Motor neuron (in vitro differentiated cells): ENCODE results near the gene VMP1. TPM values are rescaled to one million over a fixed set of nuclear protein-coding genes. Genes with fewer than 3 reads are reported as not detected.
A peak's percentile ranks its signal among the peaks of the same experiment; 100 is the strongest.
"Not testable (repeated sequence)": the region's sequence is repeated elsewhere in the genome, so short reads cannot be mapped to it uniquely, and the experiment has no call there.

Experiments
- ATAC-seq, 8 experiments: fragments of 200-7000 bp; cut with Tn5 transposase; replicated peaks in 6 of 8; 2 replicates each; pipeline ENCODE4 v1.8.0; 2021; ENCODE audit warnings: mild to moderate bottlenecking in 8 of 8, moderate library complexity in 8 of 8
- H3K27ac ChIP-seq, 2 donors: fragments of 250-450 bp; sonication (Bioruptor Pico); 2 replicates each; pipeline ENCODE4 v1.9.0; 2021; ENCODE audit warnings: antibody characterized with exemption in 2 of 2, mild to moderate bottlenecking in 2 of 2, moderate library complexity in 1 of 2
- H3K4me1 ChIP-seq, 2 donors: fragments of 250-450 bp; sonication (Bioruptor Pico); replicated peaks in 1 of 2; 2 replicates each; pipeline ENCODE4 v1.6.1; 2021; ENCODE audit warnings: antibody characterized with exemption in 2 of 2, mild to moderate bottlenecking in 2 of 2, moderate library complexity in 1 of 2
- H3K4me3 ChIP-seq, 5 donors: fragments of 250-450 bp; sonication (Bioruptor Pico); 2 replicates each; pipeline ENCODE4 v1.9.0; 2021; ENCODE audit warnings: antibody characterized with exemption in 5 of 5, mild to moderate bottlenecking in 5 of 5, moderate library complexity in 4 of 5
- WGBS, 10 experiments: fragments of 450-650 bp; shearing (Covaris generic); methylation state at CpG; one replicate each; pipeline ENCODE4 v1.0.0; 2022; 5-methylcytosine and 5-hydroxymethylcytosine counted together
- in situ Hi-C, 9 experiments: fragments of 400-800 bp; cut with MboI; loops; one replicate each; pipeline ENCODE4 v1.15.0; 2021; ENCODE audit warnings: low sequenced_read_pairs in 9 of 9, low pct_unique_long_range_greater_than_20kb in 2 of 9; ENCODE audit not compliant: unreplicated experiment in 9 of 9
- total RNA-seq, 8 experiments: library from RNA; unstranded; fragments of 300-600 nt; gene quantifications; 2 replicates each; pipeline versions ENCODE4 v1.2.3 to v1.2.4, GENCODE V29; 2022

Gene VMP1
- total RNA-seq, 8 experiments from 2014 or later, result 48.1 to 302 (median 110) TPM

GRCh38 chr17:59844884-59845594, 137.6 kb downstream of the VMP1 start:
- peak in 1 of 8 experiments; percentile 1 for ATAC-seq
- no peak overlapping the region for H3K27ac ChIP-seq

DNA sequence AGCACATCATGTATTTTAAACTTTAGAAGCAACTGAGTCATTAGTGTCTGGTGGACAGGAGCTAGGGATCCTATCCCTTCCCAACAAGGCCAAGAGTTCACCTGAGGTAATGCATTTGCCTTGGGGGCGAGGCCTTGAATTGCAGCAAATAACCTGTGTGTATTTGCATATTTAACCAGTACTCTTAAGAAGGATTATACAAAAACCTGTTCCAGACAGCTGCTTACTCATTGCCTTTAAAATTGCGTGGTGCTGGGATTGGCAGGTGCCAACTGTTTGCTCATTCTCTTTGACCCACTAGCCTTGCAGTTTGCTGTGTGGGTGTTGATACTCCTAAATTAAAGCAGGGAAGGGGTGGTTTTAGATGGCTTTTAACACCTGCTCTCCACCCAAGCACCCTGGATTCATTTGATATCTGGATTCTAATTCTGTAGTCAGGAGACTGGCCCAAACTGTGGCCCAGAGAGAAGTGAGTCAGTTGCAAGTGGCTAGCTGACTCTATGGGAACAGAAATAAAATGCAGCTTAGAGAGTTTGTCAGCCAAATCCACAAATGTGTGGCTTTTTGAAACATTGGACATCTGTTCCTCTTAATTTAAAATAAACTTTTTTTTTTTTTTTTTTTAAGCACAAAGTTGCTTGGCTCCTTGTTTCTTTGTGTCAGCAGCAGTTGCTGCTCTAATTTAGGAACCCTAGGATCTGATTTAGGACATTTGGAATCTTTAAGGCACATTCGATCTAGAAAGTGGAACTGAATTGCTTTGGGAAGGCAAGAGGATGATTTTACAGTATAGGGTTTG, 138.3 kb downstream of the VMP1 start:
- ATAC-seq, result peak in 5 of 8 experiments; percentile 1 to 11 (median 9)
- in situ Hi-C loops, result loop anchor here in 1 of 9 experiments (10.0 kb wide), 1 partner anchor 91 kb away; no protein-coding TSS in a partner anchor
- WGBS, 10 experiments, result 0 to 94% (median 44%) methylated on average over 1 to 3 of the region's 3 CpGs; no CpG with 5 or more reads in 4 of the 10 experiments
- Histone ChIP-seq H3K4me3 (no peak overlapping the region), H3K4me1 (peaks cover 0 to 8% of the 10 kb centered on the region in 2 donors), H3K27ac (no peak overlapping the region)

More at GRCh38 chr17:59844884-59845594, 137.6 kb downstream of the VMP1 start:
- Histone ChIP-seq H3K4me3 (no peak overlapping the region), H3K4me1 (peaks cover 1 to 8% of the 10 kb centered on the region in 2 donors)
- in situ Hi-C loops, result loop anchor here in 1 of 9 experiments (10.0 kb wide), 1 partner anchor 90 kb away; no protein-coding TSS in a partner anchor
- WGBS, 10 experiments, result 43 to 100% (median 94%) methylated on average over 1 to 3 of the region's 3 CpGs

DNA sequence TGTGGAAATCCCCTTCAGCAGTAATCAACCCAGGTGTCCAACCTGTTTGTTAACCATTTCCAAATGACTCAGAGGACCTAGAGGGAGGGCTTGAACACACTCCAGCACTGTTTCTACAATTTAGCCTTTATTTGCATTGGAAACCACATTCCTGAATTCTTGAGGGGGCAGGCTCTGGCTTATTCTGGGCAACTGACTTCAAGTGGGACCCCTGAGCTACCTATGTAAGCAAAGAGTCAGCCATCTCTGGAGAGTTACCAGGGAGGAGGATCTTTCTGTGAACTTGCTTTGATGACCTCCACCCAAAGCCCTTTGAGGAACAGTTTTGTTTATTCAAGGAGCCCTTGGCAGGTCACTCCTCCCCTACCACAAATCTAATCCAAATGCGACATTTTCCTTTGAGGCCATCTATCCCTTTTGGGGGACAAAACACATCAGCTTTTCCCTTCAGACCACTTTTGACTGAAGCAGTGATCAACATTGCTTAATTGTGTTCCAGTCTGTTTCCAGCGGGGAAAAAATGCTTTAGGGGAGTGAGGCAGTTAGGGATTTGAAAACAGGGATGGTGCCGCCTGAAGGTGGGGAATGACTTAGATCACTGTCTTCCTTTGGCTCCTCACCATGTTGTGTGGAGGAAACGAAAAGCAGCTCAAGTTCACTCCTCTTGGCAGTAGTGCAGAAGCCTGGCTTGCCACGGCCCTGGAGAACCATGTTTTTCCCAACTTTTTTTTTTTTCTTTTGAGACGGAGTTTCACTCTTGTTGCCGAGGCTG, 139.1 kb downstream of the VMP1 start:
- Histone ChIP-seq H3K27ac (no peak overlapping the region), H3K4me3 (no peak overlapping the region), H3K4me1 (peaks cover 0 to 11% of the 10 kb centered on the region in 2 donors)
- WGBS, 10 experiments, result 3 to 90% (median 45%) methylated on average over 1 to 6 of the region's 7 CpGs; no CpG with 5 or more reads in 3 of the 10 experiments
- in situ Hi-C loops, result loop anchor here in 1 of 9 experiments (10.0 kb wide), 1 partner anchor 92 kb away; no protein-coding TSS in a partner anchor
- ATAC-seq, result peak in 5 of 8 experiments; percentile 0 to 24 (median 12)

DNA sequence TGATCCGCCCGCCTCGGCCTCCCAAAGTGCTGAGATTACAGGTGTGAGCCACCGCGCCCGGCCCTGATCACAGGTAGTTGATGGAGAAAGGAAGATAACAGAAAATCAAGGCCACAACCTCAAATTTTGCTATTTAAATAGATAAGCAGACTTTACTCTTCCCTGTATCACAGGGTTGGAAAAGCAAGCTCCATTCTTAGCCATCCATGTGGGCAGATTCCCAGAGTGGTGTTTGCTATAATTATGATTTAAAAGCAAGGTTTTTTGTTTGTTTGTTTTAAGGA, 140.9 kb downstream of the VMP1 start:
- peaks cover 0 to 11% of the 10 kb centered on the region in 2 donors for H3K4me1 ChIP-seq
- 100% methylated on average over 3 of the region's 6 CpGs; no CpG with 5 or more reads in 9 of the 10 experiments for WGBS, 10 experiments
- no peak overlapping the region for H3K4me3 ChIP-seq
- H3K27ac ChIP-seq, result no peak overlapping the region
- in situ Hi-C loops, result loop anchor here in 1 of 9 experiments (10.0 kb wide), 1 partner anchor 94 kb away; no protein-coding TSS in a partner anchor
- no peak for ATAC-seq

DNA sequence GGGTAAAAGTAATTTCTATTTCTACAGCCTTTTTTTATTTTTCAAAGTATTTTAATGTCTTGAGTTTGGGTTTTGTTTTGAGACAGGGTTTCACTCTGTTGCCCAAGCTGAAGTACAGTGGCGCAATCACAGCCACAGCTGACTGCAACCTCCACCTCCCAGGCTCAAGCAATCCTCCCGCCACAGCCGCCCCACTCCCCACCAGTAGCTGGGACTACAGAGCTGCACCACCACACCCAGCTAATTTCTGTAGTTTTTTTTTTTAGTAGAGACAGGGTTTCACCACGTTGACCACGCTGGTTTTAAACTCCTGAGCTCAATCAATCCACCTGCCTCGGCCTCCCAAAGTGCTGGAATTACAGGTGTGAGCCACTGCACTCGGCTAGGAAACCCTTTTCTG, 141.3 kb downstream of the VMP1 start:
- Histone ChIP-seq H3K4me3 (no peak overlapping the region), H3K4me1 (peaks cover 0 to 11% of the 10 kb centered on the region in 2 donors), H3K27ac (no peak overlapping the region)
- peak in 2 of 8 experiments; percentile 1 to 2 for ATAC-seq
- WGBS, 10 experiments, result 6 to 100% (median 85%) methylated on average over 1 to 5 of the region's 7 CpGs; no CpG with 5 or more reads in 2 of the 10 experiments
- in situ Hi-C loops, result loop anchor here in 1 of 9 experiments (10.0 kb wide), 1 partner anchor 94 kb away; no protein-coding TSS in a partner anchor

- WGBS, 10 experiments, result 95 to 100% (median 96%) methylated on average over 1 to 11 of the region's 15 CpGs; no CpG with 5 or more reads in 2 of the 10 experiments
- H3K4me3 ChIP-seq, H3K27ac ChIP-seq, in situ Hi-C loops, ATAC-seq: not testable (repeated sequence)
- peaks cover 0 to 11% of the 10 kb centered on the region in 2 donors for H3K4me1 ChIP-seq
Measured at GRCh38 chr17:59850311-59850710, 142.9 kb downstream of the VMP1 start.

- no peak overlapping the region for H3K4me3 ChIP-seq
- in situ Hi-C loops, result no loop called here
- ATAC-seq, result peak in 6 of 8 experiments; percentile 5 to 83 (median 52)
- WGBS, 10 experiments, result 21 to 100% (median 87%) methylated on average over 1 to 12 of the region's 14 CpGs
- H3K27ac ChIP-seq, result no peak overlapping the region
- H3K4me1 ChIP-seq, result peaks cover 0 to 4% of the 10 kb centered on the region in 2 donors
Measured at GRCh38 chr17:59851439-59852375, 144.3 kb downstream of the VMP1 start.

- in situ Hi-C loops, ATAC-seq, H3K4me3 ChIP-seq, H3K27ac ChIP-seq, H3K4me1 ChIP-seq: not testable (repeated sequence)
- WGBS, 10 experiments, result 80 to 100% (median 95%) methylated on average over 1 to 6 of the region's 7 CpGs; no CpG with 5 or more reads in 2 of the 10 experiments
Measured at GRCh38 chr17:59852847-59853167, 145.4 kb downstream of the VMP1 start.

DNA sequence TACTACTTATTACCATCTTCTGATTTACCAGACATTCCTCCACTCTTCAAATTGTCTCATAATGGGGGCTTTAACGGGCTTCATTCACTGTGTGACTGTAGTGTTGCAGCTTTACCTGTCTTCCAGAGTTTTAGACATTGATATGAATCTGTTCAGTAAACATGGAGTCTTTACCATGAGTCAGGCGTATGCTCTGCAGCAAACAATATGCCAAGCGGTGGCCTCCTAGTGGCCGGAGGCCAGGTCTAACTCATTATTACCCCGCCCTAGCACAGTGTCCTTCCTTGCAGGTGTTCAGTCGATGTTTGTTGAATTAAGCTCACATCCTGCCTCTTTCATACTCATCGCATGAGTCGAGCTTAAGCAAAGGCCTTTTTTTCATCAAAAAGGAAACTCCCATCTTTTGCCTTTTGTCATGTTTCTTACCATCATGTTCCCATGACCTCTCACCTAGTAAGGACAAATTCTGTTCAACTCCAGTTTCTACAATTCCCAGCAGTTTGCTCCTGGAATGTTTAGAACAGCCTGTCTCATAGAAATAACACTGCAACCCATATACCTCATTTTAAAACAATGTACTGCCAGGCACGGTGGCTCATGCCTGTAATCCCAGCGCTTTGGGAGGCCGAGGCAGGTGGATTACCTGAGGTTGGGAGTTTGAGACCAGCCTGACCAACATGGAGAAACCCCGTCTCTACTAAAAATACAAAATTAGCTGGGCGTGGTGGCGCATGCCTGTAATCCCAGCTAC, 145.9 kb downstream of the VMP1 start:
- H3K4me1 ChIP-seq, result peaks cover 0 to 3% of the 10 kb centered on the region in 2 donors
- ATAC-seq, result peak in 5 of 8 experiments; percentile 13 to 50 (median 38)
- no peak overlapping the region for H3K27ac ChIP-seq
- in situ Hi-C loops, result no loop called here
- H3K4me3 ChIP-seq, result no peak overlapping the region
- WGBS, 10 experiments, result 55 to 94% (median 81%) methylated on average over 1 to 13 of the region's 14 CpGs

DNA sequence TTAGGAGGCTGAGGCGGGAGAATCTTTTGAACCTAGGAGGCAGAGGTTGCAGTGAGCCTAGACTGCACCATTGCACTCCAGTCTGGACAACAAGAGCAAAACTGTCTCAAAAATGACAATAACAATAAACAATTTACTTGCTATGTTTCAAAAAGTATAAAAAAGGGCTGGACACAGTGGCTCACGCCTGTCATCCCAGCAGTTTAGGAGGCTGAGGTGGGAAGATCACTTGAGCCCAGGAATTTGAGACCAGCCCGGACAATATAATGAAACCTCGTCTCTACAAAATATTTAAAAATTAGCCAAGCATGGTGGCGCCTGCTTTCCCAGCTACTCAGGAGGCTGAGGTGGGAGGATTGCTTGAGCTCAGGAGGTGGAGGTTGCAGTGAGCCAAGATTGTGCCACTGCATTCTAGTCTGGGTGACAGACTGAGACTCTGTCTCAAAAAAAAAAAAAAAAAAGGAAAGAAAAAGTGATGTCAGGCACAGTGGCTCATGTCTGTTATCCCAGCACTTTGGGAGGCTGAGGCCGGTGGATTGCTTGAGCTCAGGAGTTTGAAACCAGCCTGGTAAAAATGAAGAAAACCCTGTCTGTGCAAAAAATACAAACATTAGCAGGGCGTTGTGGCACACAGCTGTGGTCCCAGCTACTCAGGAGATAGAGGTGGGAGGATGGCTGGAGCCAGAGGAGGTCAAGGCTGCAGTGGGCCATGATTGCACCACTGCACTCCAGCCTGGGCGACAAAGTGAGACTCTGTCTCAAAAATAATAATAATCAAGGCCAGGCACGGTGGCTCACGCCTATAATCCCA, 146.7 kb downstream of the VMP1 start:
- WGBS, 10 experiments, result 50 to 100% (median 89%) methylated on average over 1 to 6 of the region's 10 CpGs; no CpG with 5 or more reads in 3 of the 10 experiments
- in situ Hi-C loops, ATAC-seq, H3K4me3 ChIP-seq, H3K27ac ChIP-seq, H3K4me1 ChIP-seq: not testable (repeated sequence)
